GM18519 (cell line): ENCODE data around the gene FBXW12.

Experiments used
- ATAC-seq: cut with Tn5 transposase; IDR thresholded peaks from one replicate; pipeline ENCODE4 v1.9.1; 2021; ENCODE audit warnings: mild to moderate bottlenecking, moderate library complexity; ENCODE audit not compliant: unreplicated experiment, low FRiP score

Gene FBXW12

GRCh38 chr3:48418651-48419050 is 46.6 kb downstream of the FBXW12 start:
- ATAC-seq = no peak

GRCh38 chr3:48419149-48419548 is 47.1 kb downstream of the FBXW12 start:
- no peak for ATAC-seq

- ATAC-seq = no peak
Observed at GRCh38 chr3:48419597-48419996, 47.6 kb downstream of the FBXW12 start.

GRCh38 chr3:48420561-48420960 is 48.5 kb downstream of the FBXW12 start:
- no peak for ATAC-seq

- no peak for ATAC-seq
Observed at GRCh38 chr3:48422272-48422671, 50.3 kb downstream of the FBXW12 start.

GRCh38 chr3:48422681-48423080 is 50.7 kb downstream of the FBXW12 start:
- ATAC-seq = no peak

GRCh38 chr3:48423241-48423882 is 51.3 kb downstream of the FBXW12 start:
- no peak for ATAC-seq

GRCh38 chr3:48423883-48424695 is 52.1 kb downstream of the FBXW12 start:
- ATAC-seq = no peak

GRCh38 chr3:48425281-48425812 is 53.3 kb downstream of the FBXW12 start:
- no peak for ATAC-seq

- no peak for ATAC-seq
Observed at GRCh38 chr3:48426401-48426909, 54.4 kb downstream of the FBXW12 start.

GRCh38 chr3:48426944-48427629 is 55.1 kb downstream of the FBXW12 start:
- no peak for ATAC-seq

- ATAC-seq = no peak
Observed at GRCh38 chr3:48427630-48427962, 55.6 kb downstream of the FBXW12 start.

GRCh38 chr3:48428088-48428571 is 56.1 kb downstream of the FBXW12 start:
- no peak for ATAC-seq

- no peak for ATAC-seq
Observed at GRCh38 chr3:48428572-48429316, 56.7 kb downstream of the FBXW12 start.

GRCh38 chr3:48429317-48429959 is 57.4 kb downstream of the FBXW12 start:
- ATAC-seq = no peak

GRCh38 chr3:48429960-48430707 is 58.1 kb downstream of the FBXW12 start, which contains the start of gene PLXNB1:
Gene PLXNB1, minus strand, starts transcription at chr3:48430086. Its CDS starts 5,475 bp downstream, at chr3:48424611.
- ATAC-seq = no peak

- no peak for ATAC-seq
Observed at GRCh38 chr3:48430708-48431101, 58.7 kb downstream of the FBXW12 start.

GRCh38 chr3:48431224-48432029 is 59.4 kb downstream of the FBXW12 start:
- no peak for ATAC-seq
